Choroid plexus epithelial cell (primary cell): ENCODE measurements around the gene ADAMTS12.

ENCODE experiments used
- DNase-seq: peaks from one replicate; pipeline ENCODE4 v3.0.0-alpha.2; 2010; ENCODE audit warnings: low read depth
- H3K4me3 ChIP-seq: 2 replicates; pipeline ENCODE4 v1.5.1; 2011; ENCODE audit warnings: low read depth, mild to moderate bottlenecking, control low read depth, low read length, moderate library complexity
- TF ChIP-seq, protein P1 (sequence below): conservative IDR thresholded peaks from 2 replicates; pipeline ENCODE4 v1.5.1; 2011; ENCODE audit warnings: low read depth, mild to moderate bottlenecking, control low read depth, inconsistent platforms, low read length, moderate library complexity

The ADAMTS12 gene

DNA sequence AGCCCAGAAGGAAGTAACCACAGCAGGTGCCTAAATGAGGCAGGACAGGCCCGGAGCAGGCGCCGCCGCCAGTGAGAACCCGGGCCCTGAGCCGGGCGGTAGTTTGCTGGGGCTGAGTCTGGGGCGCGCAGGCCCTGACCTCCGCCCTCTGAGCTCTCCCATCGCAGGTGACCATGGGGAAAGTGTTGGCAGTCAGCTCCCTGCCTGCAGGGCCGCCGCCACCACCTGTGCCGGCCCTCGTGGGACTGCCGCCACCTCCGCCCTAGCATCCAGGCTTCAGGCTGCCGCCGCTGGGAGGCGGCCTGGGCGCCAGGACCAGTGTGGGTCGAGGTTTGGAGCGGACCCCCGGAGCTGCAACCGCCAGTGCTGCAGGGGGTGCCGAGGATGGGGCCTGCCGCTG, 389.9 kb downstream of the ADAMTS12 start:
- TF ChIP-seq, protein P1, sequence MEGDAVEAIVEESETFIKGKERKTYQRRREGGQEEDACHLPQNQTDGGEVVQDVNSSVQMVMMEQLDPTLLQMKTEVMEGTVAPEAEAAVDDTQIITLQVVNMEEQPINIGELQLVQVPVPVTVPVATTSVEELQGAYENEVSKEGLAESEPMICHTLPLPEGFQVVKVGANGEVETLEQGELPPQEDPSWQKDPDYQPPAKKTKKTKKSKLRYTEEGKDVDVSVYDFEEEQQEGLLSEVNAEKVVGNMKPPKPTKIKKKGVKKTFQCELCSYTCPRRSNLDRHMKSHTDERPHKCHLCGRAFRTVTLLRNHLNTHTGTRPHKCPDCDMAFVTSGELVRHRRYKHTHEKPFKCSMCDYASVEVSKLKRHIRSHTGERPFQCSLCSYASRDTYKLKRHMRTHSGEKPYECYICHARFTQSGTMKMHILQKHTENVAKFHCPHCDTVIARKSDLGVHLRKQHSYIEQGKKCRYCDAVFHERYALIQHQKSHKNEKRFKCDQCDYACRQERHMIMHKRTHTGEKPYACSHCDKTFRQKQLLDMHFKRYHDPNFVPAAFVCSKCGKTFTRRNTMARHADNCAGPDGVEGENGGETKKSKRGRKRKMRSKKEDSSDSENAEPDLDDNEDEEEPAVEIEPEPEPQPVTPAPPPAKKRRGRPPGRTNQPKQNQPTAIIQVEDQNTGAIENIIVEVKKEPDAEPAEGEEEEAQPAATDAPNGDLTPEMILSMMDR: no peak
- no peak for DNase-seq
- H3K4me3 ChIP-seq: no peak overlapping the region

GRCh38 chr5:33501260-33501659, 390.5 kb downstream of the ADAMTS12 start:
- no peak for DNase-seq
- no peak overlapping the region for H3K4me3 ChIP-seq
- TF ChIP-seq, protein P1: no peak

- no peak overlapping the region for H3K4me3 ChIP-seq
- DNase-seq: no peak
- TF ChIP-seq, protein P1: no peak
Observed at GRCh38 chr5:33494466-33494865, 397.3 kb downstream of the ADAMTS12 start.

- H3K4me3 ChIP-seq: no peak overlapping the region
Observed at GRCh38 chr5:33491941-33492340, 399.8 kb downstream of the ADAMTS12 start.

GRCh38 chr5:33490071-33490665, 401.6 kb downstream of the ADAMTS12 start:
- no peak for DNase-seq
- no peak overlapping the region for H3K4me3 ChIP-seq
- TF ChIP-seq, protein P1: peak; percentile 33

More at GRCh38 chr5:33491941-33492340, 399.8 kb downstream of the ADAMTS12 start:
- TF ChIP-seq, protein P1: no peak
- DNase-seq: no peak

GRCh38 chr5:33489481-33490067, 402.2 kb downstream of the ADAMTS12 start:
- no peak for DNase-seq
- TF ChIP-seq, protein P1: no peak
- H3K4me3 ChIP-seq: no peak overlapping the region
